Body of pancreas (tissue), 4 donors: ENCODE results near the gene MAP4K4.

Experiments used
- CTCF ChIP-seq, 7 experiments: fragments of 450-650 bp in 4 of 7; fragments of 200-600 bp in 3 of 7; sonication (generic) in 3 of 7; IDR thresholded peaks; one replicate each; pipeline ENCODE4 v1.5.1; 2016 to 2019; ENCODE audit warnings: antibody characterized with exemption in 7 of 7
- POLR2A ChIP-seq, 3 donors: fragments of 450-650 bp; IDR thresholded peaks; one replicate each; pipeline ENCODE4 v1.6.1; 2016; ENCODE audit warnings: antibody characterized with exemption in 3 of 3, mild to moderate bottlenecking in 2 of 3

DNA sequence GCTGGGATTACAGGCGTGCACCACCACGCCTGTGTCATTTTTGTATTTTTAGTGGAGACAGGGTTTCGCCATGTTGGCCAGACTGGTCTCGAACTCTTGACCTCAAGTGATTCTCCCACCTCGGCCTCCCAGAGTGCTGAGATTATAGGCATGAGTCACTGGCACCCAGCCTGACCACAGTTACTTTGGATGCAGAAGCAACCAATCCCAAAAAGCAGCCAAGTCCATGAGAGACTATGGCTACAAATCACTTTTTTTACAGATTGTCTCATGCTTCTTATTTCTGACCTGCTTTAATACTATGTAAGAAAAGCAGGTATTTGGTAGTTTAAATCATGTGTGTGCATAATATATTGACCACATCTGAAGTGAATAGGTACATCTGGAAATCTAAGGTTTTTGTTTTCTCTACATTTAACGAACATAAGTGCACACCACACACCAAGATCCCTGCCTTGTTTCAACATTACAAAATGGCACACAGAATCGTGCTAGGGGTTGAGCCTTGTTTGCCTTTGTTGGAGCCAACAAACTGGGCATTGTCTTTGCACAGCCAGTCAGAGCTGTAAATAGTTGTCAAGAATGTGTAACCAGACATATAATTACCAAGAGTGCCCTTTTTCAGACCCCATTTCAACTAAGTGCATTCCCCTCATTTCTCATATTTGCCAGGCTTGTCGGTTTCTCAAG lies 18.3 kb upstream of the MAP4K4 start:
- TF ChIP-seq CTCF (IDR thresholded peaks at IDR 0.05), result no peak
- no peak for TF ChIP-seq POLR2A (IDR thresholded peaks at IDR 0.05)
